OCI-LY3 (cell line): Measurements from ENCODE around the gene SRPK2.

Experiments used
- H2AFZ ChIP-seq: fragments of 200-600, 300-600 bp; shearing (Covaris generic); 2 replicates; pipeline ENCODE4 v1.6.0; 2014; ENCODE audit warnings: antibody characterized with exemption, low read depth, low read length
- H3K27ac ChIP-seq: fragments of 200-600, 300-600 bp; sonication (generic); 2 replicates; pipeline ENCODE4 v1.5.1; 2014; ENCODE audit warnings: mild to moderate bottlenecking, low read length, moderate library complexity, mixed read lengths
- H3K27me3 ChIP-seq: fragments of 200-600, 300-600 bp; sonication (generic); 2 replicates; pipeline ENCODE4 v1.6.1; 2014; ENCODE audit warnings: low read depth, low read length, mixed read lengths
- H3K36me3 ChIP-seq: fragments of 200-600, 300-600 bp; sonication (generic); replicated peaks from 2 replicates; pipeline ENCODE3; 2014; ENCODE audit warnings: low read depth, low read length, mixed read lengths
- H3K4me1 ChIP-seq: fragments of 300-600, 200-600 bp; sonication (generic); 2 replicates; pipeline ENCODE4 v1.6.1; 2014; ENCODE audit warnings: low read length, mixed read lengths
- H3K4me2 ChIP-seq: fragments of 200-600, 300-600 bp; sonication (generic); 2 replicates; pipeline ENCODE4 v1.6.1; 2014; ENCODE audit warnings: low read length, mixed read lengths
- H3K4me3 ChIP-seq: fragments of 300-600, 200-600 bp; sonication (generic); 2 replicates; pipeline ENCODE4 v1.5.1; 2014; ENCODE audit warnings: antibody characterized with exemption, mild to moderate bottlenecking, low read length, moderate library complexity
- H3K79me2 ChIP-seq: fragments of 300-600, 200-600 bp; shearing (Covaris generic); 2 replicates; pipeline ENCODE4 v1.6.1; 2014; ENCODE audit warnings: mild to moderate bottlenecking, low read length, mixed read lengths
- H3K9ac ChIP-seq: fragments of 300-600, 200-600 bp; shearing (Covaris generic); 2 replicates; pipeline ENCODE4 v1.6.0; 2014; ENCODE audit warnings: mild to moderate bottlenecking, low read length, moderate library complexity
- H3K9me3 ChIP-seq: fragments of 200-600, 300-600 bp; shearing (Covaris generic); 2 replicates; pipeline ENCODE4 v1.6.1; 2014; ENCODE audit warnings: low read length, mixed read lengths; ENCODE audit not compliant: insufficient read depth
- H4K20me1 ChIP-seq: fragments of 200-600, 300-600 bp; sonication (generic); 2 replicates; pipeline ENCODE4 v1.6.1; 2016; ENCODE audit warnings: low read length, mixed read lengths; ENCODE audit not compliant: insufficient read depth
- CTCF ChIP-seq: fragments of 200-600, 300-600 bp; sonication (generic); IDR thresholded peaks from 2 replicates; pipeline ENCODE4 v1.5.1; 2014; ENCODE audit warnings: antibody characterized with exemption, low read length, low read depth
- EZH2phosphoT487 ChIP-seq: fragments of 200-600 bp; shearing (Covaris generic); IDR thresholded peaks from 2 replicates; pipeline ENCODE4 v1.6.1; 2018; ENCODE audit warnings: antibody characterized with exemption, mixed run types, low read depth

SRPK2 gene

GRCh38 chr7:105161366-105161765 lies 227.4 kb downstream of the SRPK2 start:
- Histone ChIP-seq H3K36me3 (peaks cover 6% of the 10 kb centered on the region), H4K20me1 (no peaks in the 10 kb centered on the region), H3K4me2 (no peak overlapping the region), H2AFZ (no peak overlapping the region), H3K27ac (no peak overlapping the region), H3K9ac (no peak overlapping the region), H3K27me3 (no peaks in the 10 kb centered on the region), H3K4me3 (no peak overlapping the region), H3K79me2 (no peaks in the 10 kb centered on the region), H3K4me1 (peaks cover 9% of the 10 kb centered on the region), H3K9me3 (no peaks in the 10 kb centered on the region)
- TF ChIP-seq CTCF (no peak), EZH2phosphoT487 (no peak)

GRCh38 chr7:105157278-105157677 lies 231.4 kb downstream of the SRPK2 start:
- Histone ChIP-seq H3K9me3 (no peaks in the 10 kb centered on the region), H3K4me3 (no peak overlapping the region), H3K36me3 (no peaks in the 10 kb centered on the region), H2AFZ (no peak overlapping the region), H3K4me1 (peaks cover 9% of the 10 kb centered on the region), H4K20me1 (no peaks in the 10 kb centered on the region), H3K27ac (no peak overlapping the region), H3K79me2 (no peaks in the 10 kb centered on the region), H3K9ac (no peak overlapping the region), H3K27me3 (no peaks in the 10 kb centered on the region), H3K4me2 (no peak overlapping the region)
- TF ChIP-seq EZH2phosphoT487 (no peak), CTCF (no peak)

GRCh38 chr7:105156731-105157130 lies 232.0 kb downstream of the SRPK2 start:
- H3K36me3 ChIP-seq, result no peaks in the 10 kb centered on the region
- H3K79me2 ChIP-seq, result no peaks in the 10 kb centered on the region
- no peaks in the 10 kb centered on the region for H3K27me3 ChIP-seq
- H3K4me3 ChIP-seq, result no peak overlapping the region
- peaks cover 9% of the 10 kb centered on the region for H3K4me1 ChIP-seq
- no peak overlapping the region for H2AFZ ChIP-seq
- no peak overlapping the region for H3K4me2 ChIP-seq
- no peak overlapping the region for H3K27ac ChIP-seq
- TF ChIP-seq EZH2phosphoT487 (no peak), CTCF (no peak)
- H4K20me1 ChIP-seq, result no peaks in the 10 kb centered on the region
- H3K9me3 ChIP-seq, result no peaks in the 10 kb centered on the region
- H3K9ac ChIP-seq, result no peak overlapping the region

GRCh38 chr7:105154084-105154483 lies 234.6 kb downstream of the SRPK2 start:
- H3K27ac ChIP-seq, result no peak overlapping the region
- H3K27me3 ChIP-seq, result no peaks in the 10 kb centered on the region
- no peak overlapping the region for H3K4me2 ChIP-seq
- H3K79me2 ChIP-seq, result no peaks in the 10 kb centered on the region
- no peak overlapping the region for H3K4me3 ChIP-seq
- H4K20me1 ChIP-seq, result no peaks in the 10 kb centered on the region
- H2AFZ ChIP-seq, result no peak overlapping the region
- peaks cover 9% of the 10 kb centered on the region for H3K4me1 ChIP-seq
- TF ChIP-seq CTCF, result no peak
- no peak for TF ChIP-seq EZH2phosphoT487
- no peaks in the 10 kb centered on the region for H3K36me3 ChIP-seq
- H3K9me3 ChIP-seq, result no peaks in the 10 kb centered on the region
- no peak overlapping the region for H3K9ac ChIP-seq
